HG03342 (cell line): Measurements from ENCODE around the gene PLD1.
"Not testable (repeated sequence)": the region's sequence is repeated elsewhere in the genome, so short reads cannot be mapped to it uniquely, and the experiment has no call there.

Experiments used
- ATAC-seq: cut with Tn5 transposase; IDR thresholded peaks from one replicate; pipeline ENCODE4 v1.9.1; 2021; ENCODE audit warnings: mild to moderate bottlenecking, moderate library complexity; ENCODE audit not compliant: unreplicated experiment

Gene PLD1

DNA sequence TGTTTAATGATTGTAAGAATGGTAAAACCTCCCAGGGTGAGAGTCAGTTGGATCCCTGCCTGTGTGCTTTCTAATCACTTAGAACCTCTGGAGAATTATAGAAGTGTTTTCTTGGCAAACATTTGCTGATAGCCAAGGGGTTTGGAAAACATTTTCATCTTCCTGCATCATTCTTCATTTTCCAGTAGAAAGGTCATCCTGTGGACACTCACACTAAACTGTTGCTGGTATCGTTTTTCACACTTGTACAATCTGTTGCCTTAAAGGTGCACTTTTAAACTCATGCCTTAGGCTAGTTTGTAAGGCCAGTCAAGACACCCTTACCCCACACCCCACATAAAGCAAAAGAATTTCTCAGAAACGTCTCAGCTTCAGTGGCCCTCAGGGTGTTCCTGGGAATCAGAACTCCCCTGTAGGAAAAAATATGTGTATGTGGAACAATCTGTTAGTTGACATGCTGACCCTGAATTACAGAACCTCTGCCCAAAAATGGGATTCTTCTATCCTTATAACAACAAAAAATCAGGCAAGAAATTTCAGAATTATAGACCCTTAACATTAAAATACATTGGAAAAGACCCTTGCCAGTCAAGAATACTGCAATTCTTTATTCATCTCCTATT lies 5.8 kb upstream of the PLD1 start:
- ATAC-seq, result no peak

DNA sequence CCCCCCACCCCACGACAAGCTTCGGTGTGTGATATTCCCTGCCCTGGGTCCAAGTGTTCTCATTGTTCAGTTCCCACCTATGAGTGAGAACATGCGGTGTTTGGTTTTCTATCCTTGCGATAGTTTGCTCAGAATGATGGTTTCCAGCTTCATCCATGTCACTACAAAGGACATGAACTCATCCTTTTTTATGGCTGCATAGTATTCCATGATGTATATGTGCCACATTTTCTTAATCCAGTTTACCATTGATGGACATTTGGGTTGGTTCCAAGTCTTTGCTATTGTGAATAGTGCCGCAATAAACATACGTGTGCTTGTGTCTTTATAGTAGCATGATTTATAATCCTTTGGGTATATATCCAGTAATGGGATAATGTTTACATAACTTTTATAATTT lies 4.4 kb upstream of the PLD1 start:
- ATAC-seq, result not testable (repeated sequence)

DNA sequence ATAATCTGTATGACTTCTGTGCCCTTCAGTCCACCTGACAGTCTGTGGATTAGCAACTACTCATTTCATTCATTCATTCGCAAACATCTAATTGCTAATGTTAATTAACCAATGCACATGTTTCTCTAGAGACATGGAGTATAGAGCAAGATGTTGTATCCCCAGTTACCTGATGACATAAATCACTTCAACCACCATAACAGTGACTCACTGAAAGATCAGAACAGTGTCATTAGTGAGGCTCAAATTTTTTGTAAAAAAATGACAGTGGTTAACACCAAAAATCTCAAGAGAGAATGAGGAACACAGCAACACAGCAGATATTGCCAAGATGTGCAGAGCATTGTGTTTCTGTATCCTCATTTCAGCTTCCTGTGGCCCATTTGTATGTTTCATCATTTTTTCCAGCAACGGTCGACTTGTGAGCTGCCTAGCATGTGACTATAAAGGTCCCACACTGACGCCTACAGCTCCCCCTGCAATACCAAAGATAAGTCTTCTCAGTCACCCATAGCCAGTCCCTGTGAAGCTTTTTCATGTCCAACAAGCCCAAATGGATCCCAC lies 3.7 kb upstream of the PLD1 start:
- ATAC-seq, result peak; percentile 37

DNA sequence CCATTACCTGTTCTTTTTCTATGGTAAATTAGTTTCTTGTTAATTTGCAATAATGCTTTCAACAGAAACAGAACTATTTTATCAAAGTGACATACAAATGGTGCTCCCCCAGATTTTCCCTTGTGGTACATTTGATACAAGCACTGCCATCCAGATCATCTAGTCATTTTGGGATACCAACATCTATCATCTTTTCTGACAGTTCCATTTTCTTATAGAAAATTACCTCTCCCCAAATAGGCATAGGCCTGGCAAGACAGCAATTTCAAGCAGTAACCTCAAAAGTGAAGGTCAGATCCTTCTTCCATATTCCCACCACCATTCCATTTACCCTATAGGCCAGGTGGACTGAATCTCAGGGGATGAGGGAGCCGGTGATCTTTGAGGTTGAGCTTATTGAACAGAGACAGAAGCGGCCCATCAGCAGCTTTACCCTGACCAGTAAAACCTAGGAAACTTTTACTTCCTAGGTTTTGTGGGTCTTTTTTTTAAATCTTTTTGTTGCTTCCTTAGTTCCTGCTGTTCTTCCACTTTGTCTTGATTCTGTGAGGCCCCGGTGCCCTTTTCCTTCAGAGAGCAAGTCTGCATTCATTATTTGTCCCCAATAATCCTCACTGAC lies 3.1 kb upstream of the PLD1 start:
- no peak for ATAC-seq

DNA sequence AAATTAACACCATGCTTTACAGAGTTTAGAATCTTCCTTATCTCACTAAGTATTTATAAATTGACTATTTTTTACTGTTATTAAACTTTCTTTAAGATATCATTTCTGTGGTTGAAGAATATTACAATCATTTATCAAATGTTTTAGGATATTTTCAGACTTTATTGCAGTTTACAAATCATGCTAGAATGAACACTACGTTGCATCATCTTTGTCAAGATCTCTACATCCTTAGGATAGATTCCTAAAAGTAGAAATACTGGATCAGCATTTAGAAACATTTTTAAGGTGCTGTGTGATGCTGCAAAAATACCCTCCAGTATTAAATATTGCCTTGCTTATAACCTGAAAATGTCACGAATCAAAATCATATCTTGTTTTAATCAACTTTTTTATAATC lies 2.5 kb upstream of the PLD1 start:
- no peak for ATAC-seq

DNA sequence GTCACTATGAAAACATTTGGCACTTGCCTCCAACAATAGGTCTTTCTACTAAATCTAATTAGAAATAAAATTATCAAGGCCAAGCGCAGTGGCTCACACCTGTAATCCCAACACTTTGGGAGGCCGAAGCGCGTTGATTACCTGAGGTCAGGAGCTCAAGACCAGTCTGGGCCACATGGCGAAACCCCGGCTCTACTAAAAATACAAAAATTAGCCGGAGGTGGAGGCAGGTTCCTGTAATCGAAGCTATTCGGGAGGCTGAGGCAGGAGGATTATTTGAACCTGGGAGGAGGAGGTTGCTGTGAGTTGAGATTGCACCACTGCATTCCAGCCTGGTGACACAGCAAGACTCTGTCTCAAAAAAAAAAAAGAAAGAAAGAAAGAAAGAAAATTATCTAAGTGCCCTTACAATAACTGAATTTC lies 1.6 kb upstream of the PLD1 start:
- no peak for ATAC-seq

DNA sequence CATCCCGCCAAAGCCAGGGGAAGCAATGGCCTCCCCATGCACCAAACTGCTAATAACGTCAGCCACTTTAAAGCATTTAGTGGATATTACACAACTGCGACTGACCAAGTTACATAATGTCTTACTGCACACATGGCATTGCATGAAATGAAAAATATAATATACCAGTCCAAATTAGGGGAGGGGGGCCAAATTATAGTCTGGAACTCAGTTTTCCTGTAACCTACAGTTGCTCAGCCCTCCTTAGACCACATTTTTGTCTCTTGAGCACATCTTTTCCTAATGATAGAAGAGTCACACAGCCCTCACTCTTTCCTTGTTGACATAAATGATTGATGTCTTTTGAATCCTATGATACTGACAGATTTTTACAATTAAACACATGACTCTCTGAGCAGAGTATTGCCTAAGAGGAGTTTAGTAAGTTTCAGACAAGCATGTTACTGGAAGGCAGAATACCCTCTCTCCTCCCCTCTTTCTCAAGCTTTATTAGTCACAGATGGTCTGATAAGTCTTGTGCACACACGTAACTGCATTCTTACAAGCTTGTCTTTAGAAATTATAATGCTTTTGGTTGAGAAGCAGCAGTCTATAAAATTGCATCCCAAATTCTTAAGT lies 1.1 kb upstream of the PLD1 start:
- no peak for ATAC-seq

DNA sequence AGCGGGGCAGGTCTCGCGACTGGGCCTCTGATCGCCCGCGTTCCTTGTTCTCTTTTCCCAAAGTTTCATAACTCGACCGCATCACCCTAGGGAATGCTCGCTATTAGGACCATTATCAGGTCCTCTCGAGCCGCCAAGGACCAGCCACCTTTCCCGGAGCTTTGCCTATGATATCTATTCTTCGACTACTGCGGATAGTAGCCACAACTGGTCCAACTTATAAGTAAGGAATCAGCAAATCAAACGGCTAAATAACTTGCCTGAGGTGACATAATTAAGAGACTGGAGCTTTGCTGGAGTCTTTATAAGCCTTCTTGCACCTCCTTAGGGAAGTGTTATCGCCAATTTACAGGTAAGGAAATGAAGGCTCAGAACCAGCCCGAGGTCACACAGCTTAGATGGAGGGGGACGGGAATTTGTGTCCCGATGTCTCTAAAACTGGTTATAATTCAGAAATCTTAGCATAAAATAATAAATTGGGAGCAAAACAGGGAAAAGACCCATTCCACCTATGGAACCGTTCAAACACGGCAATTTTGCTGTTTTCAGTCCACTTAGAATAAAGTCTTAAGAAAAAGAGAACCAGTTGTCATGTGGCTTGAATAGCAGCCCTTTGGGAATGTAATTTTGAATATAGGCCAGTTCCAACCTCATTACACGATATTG lies 479 bp upstream of the PLD1 start:
- no peak for ATAC-seq

DNA sequence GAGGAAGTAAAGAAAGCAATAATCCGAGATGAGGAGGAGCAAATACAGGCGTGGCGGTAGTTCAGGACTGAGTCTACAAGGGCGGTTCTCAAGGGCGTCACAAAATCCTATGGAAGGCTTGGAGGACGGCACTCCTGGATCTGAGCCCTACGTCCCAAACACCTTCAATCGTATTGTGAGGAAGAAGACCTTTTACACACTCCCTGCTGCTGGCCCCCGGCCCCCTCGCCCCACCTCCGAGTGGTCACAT lies 747 bp downstream of the PLD1 start:
- ATAC-seq, result peak; percentile 32

DNA sequence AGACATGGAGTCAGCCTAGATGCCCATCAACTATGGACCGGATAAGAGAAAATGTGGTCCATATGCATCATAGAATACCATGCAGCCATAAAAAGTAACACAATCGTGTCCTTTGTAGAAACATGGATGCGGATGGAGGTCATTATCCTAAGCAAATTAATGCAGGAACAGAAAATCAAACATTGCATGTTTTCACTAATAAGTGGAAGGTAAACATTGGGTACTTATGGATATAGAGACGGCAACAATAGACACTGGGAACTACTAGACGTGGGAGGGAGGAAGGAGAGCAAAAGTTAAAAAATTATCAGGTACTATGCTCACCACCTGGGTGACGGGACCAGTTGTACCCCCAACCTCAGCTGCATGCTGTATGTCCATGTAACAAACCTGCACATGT lies 2.5 kb downstream of the PLD1 start:
- no peak for ATAC-seq

DNA sequence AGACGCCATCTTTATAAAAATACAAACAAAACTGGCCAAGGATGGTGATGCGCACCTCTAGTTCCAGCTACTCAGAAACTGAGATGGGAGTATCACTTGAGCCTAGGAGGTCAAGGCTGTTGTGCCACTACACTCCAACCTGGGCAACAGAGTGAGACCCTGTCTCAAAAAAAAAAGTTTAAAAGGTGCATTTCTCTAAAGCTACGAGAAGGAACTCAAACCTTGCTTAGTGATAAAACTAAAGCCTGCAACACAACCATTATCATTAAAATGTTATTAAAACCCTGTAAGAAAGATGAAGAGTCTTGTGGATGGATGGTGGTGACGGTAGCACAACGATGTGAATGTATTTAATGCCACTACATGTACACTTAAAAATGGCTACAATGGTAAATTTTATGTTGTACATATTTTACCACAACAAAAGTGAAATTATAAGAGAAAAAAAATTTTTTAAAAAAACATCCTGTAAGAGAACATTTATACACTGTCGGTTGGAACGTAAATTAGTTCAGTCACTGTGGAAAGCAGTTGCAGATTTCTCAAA lies 3.1 kb downstream of the PLD1 start:
- no peak for ATAC-seq

DNA sequence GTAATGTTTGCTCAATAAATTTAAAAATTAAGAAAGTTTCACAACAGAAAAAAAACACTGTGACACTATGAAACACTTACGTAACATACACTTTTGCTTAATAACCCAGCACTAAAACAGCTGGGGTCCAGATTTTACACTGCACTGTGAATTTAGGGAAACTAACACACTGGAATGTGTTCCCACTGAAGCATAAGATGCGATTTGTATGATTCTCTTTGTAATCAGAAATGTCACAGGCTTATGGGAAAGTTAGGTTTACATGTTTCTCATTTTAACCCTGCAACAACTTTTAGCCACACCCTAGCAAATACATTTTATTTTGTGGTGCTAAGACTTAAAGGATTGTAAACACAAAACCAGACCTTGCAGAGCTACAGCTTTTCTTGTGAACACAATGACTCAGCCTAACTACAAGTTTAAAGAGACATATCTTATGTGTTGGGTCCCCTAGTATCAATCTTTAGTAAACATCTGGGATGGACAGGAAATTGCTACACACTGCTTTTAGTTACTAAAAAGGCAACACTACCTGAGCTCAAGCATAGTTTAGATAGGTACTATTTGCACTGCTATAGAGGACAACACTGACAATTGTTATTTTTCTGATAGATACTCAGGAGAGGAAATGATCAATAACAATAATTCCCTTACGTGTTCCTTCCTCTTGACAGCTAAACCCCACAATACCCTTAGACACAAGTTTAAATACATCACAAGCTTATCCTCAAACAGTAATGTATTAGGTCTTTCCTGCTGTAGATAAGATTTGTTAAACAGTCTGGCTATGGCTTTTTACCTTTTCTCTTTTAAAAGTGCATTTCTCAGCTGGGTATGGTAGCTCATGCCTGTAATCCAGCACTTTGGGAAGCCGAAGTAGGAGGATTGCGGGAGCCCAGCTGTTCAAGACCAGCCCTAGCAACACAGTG lies 3.8 kb downstream of the PLD1 start:
- ATAC-seq, result no peak

DNA sequence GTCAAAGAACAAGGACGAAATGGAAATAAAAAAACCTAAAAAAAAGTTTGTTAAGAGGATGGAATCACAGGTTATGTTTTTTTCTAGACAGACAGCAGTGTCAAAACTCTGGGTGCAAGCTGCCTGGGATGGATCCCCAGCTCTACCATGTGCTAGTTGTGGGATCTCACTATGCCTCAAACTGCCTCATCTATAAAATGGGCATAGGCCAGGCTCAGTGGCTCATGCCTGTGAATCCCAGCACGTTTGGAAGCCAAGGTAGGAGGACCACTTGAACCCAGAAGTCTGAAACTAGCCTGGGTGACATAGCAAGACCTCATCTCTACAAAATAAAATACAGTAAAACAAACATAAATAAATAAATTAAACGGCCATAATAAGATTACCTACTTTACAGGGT lies 4.6 kb downstream of the PLD1 start:
- ATAC-seq, result no peak

DNA sequence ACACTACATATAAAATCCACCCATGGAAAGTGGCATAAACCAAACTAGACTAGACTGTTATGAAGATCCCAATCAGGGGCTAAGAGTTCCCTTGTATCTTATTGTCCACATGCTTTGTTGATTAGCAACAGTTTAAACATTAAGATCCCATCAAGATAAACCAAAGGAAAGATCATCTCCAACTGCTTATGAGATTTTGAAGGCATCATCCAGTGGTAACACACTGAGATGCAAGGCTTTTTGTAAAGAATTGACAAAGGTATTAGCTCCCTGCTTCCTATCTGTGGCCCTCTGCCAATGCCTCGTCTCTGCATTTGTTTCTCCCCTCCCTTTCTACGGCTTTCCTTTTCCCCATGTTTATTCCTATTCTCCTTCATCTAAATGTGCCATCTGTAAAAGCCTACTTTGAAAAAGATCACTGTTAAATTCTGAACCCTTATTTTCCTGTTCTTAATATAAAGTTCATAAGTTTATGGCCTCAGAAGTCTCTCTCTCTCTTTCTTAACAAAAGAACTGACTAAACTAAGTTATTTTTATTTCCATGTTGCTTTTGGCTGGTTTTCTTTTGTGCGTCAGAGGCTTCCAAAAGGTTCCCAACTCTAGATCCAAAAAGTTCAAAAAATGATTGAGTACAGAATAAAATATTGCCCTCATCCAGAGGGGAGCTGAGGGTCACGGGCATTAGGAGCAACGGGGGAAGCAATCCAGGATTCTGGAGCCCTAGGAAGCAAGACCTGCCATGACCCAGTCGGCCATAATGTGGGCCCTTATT lies 5.5 kb downstream of the PLD1 start:
- ATAC-seq, result no peak

DNA sequence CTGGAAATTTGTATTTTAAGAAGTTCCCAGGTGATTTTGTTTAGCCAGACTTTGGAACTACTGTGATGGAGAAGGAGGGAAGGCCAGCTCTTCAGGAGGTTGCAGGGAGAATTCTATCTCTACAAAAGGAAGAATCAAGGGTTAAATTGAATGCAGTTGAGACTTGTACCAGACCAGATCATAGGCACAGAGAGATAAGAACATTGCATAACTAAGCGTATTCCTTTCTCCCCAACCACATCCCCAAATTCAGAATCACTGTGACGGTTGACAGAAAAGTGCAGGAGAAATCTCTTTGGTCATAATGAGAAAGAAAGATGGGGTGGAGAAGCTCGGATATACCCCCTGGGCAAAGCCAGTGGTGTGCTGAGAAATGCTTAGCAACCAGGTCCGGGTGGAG lies 7.2 kb downstream of the PLD1 start:
- no peak for ATAC-seq

DNA sequence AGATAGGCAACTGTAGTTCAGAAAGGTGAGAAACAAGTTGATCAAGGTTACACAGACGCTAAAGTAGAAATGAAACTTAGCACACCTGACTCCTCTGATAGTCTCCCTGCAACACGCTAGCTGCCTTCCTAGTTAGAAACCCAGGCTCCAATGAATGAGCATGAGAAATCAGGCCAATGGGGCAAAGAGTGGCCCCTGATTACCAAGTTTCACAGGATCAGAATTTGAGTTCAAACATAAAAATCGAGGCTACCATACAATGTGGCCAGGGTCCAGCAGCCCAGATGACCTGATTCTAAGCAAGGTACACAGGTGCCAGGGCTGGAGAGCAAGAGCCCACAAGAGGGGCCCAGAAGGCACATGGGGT lies 7.7 kb downstream of the PLD1 start:
- ATAC-seq, result no peak

DNA sequence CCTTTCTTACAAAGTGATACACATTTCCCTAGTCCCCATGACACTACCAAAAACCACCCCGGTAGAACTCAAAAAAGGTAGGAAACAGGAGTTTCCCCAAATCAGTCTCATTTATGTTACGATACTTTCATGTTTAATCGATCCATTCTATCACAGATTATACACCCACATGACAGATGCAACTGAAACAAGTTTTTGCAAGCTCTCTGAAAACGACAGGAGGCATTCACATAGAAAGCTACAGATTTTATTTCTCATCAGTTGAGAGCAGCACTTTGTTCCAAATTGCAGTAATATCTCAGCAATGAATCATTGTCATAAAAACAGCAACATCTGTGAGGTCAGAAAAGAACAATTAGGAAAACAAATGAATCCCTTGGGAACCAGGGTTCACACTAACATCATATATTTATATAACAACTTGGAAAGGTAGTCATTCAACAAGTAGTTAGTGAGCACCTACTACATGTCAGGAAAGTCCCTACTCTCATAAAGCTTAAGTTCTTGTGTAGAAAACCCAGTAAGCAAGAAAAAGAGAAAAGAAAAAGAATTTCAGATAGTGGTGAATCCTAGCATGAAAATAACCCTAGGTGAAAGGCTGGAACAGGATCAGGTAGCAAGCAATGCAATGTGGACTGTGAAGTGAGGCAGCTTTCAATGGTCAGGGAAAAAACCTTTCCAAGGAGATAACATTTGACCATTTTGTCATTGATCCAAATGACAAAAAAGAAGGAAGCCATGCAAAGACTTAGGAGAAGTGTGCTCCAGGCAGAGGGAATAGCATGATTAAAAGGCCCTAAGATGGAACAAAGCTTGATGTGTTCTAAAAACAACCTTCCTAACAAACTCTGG lies 8.3 kb downstream of the PLD1 start:
- ATAC-seq, result peak; percentile 32

DNA sequence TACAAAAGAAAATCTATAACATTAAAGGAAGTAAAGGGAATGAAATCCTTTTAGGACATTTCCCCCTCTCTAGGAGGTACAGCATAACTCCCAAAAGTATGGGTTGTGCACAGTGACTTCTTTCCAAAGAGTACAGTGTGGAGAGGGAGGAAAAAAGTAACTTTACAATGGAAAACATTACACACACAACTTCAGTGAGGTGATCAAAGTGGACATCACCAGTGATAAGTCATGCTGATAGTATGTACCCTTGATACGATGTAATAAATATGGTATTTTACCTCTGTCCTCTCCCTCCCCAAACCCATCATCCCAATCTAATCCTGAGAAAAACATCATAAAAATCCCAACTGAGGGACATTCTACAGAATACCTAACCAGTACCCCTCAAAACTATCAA lies 10.8 kb downstream of the PLD1 start:
- no peak for ATAC-seq

DNA sequence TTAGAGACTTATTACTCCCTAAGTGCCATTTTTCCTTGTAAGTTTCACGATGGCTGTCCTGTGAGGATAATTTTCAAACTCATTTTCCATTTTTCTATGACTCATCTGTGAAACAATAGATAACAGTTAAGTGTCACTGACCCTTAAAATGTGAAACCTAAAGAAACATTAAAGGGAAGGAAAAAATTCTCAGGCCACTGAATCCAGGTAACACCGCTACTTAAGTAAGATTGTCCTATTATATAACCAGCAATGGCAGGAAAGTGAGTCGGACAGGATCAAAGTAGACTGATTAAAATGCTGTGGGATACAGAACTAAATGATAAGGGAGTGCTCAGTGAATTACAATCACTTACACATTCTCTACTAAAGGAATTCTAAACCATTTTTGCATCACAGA lies 12.4 kb downstream of the PLD1 start:
- ATAC-seq, result no peak
